Measurements from ENCODE around the gene IQCC.
A peak's percentile ranks its signal among the peaks of the same experiment; 100 is the strongest.

The IQCC gene

DNA sequence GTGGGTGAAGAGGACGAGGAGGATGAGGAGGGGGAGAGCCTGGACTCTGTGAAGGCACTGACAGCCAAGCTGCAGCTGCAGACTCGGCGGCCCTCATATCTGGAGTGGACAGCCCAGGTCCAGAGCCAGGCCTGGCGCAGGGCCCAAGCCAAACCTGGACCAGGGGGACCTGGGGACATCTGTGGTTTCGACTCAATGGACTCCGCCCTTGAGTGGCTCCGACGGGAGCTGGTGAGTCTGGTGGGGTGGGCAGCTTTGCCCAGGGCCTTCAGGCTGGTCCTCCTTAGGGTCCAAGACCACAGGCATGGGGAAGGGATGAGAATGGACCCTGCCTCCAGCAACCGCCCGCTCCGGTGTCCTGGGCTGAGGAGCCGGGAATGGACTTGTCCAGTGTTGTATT, 42.0 kb downstream of the IQCC start:
- H3K27ac ChIP-seq (ENCODE audit: poor library complexity, severe bottlenecking) = peak overlapping the region; percentile 46
- TF ChIP-seq, protein P1, sequence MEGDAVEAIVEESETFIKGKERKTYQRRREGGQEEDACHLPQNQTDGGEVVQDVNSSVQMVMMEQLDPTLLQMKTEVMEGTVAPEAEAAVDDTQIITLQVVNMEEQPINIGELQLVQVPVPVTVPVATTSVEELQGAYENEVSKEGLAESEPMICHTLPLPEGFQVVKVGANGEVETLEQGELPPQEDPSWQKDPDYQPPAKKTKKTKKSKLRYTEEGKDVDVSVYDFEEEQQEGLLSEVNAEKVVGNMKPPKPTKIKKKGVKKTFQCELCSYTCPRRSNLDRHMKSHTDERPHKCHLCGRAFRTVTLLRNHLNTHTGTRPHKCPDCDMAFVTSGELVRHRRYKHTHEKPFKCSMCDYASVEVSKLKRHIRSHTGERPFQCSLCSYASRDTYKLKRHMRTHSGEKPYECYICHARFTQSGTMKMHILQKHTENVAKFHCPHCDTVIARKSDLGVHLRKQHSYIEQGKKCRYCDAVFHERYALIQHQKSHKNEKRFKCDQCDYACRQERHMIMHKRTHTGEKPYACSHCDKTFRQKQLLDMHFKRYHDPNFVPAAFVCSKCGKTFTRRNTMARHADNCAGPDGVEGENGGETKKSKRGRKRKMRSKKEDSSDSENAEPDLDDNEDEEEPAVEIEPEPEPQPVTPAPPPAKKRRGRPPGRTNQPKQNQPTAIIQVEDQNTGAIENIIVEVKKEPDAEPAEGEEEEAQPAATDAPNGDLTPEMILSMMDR (IDR thresholded peaks at IDR 0.05; ENCODE audit: poor library complexity, severe bottlenecking) = no peak
- DNase-seq (ENCODE audit: low spot score) = no peak
- H3K4me1 ChIP-seq (ENCODE audit: insufficient read depth, poor library complexity, severe bottlenecking) = peaks cover 20% of the 10 kb centered on the region
- H3K9me3 ChIP-seq (ENCODE audit: severe bottlenecking) = no peaks in the 10 kb centered on the region
- no peaks in the 10 kb centered on the region for H3K36me3 ChIP-seq (ENCODE audit: low read depth)
- ATAC-seq (ENCODE audit: low read depth) = no peak
- H3K27me3 ChIP-seq (ENCODE audit: insufficient read depth, poor library complexity, severe bottlenecking) = no peaks in the 10 kb centered on the region
- H3K4me3 ChIP-seq (ENCODE audit: severe bottlenecking) = no peak overlapping the region

DNA sequence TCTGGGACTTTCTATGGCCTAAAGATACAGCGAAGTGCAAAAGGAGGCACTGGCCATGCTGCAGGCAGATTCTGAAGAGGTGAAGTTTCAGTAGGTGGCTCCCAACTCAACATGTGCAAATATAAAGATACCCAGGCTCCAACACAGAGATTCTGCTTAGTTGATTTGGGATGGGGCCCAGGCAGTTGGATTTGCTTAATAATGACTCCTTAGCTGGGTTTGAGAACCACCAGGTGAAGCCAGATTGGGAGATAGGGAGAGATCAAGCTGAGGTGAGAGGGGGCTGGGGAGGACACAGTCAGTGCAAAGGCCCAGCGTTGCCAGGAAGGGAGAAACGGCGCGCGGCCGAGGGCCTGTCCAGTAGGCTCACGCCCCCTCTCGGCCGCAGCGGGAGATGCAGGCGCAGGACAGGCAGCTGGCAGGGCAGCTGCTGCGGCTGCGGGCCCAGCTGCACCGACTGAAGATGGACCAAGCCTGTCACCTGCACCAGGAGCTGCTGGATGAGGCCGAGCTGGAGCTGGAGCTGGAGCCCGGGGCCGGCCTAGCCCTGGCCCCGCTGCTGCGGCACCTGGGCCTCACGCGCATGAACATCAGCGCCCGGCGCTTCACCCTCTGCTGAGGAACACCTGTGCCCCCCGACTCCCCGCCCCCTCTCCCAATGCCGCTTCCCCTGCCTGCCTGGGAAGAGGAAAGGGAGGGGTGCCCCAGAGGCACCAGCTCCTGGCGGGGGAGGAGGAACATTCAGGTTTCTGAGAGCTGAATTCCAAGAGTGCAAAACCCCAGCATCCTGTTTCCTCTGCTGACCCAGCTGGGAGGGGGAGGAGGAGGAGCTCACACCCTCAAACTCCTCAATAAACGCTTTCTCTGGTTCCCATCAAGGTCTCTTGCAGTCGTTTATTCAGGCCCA, 42.8 kb downstream of the IQCC start:
- DNase-seq (ENCODE audit: low spot score) (peak; percentile 77), ATAC-seq (ENCODE audit: low read depth) (peak; percentile 53)
- TF ChIP-seq, protein P1 (IDR thresholded peaks at IDR 0.05; ENCODE audit: poor library complexity, severe bottlenecking) = peak; percentile 76

DNA sequence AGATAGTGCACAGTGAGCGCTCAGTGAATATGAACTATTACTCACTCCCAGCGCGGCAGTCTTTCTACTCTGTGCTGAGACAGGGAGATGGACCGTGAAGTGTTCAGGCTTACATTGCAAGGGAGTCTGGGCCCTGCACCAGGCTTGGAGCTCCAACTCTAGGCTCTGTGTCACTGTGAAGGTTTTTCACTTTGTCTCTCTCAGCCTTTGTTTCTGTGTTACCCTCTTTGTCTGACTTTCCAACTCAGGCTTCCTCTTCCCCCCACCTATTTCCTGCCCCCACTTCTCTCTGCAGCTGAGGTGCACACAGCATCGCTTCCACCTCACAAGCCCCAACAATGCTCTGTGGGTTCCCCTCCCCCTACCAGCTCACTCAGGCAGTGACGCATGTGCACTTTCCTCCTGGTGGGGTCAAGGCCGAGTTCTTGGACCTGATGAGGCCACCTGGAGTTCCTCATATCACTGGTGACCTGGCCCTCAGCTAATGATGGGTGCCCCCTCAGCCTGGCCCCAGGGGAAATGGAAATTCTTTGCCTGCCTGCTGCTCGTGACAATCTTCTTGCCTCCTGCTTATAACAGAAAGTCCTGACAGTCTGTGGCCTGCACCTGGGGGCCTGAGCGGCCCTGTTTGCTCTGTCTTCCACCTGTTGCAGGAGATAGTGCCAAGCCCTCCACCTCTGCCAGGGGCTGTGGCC, 44.5 kb downstream of the IQCC start:
- Histone ChIP-seq H3K4me1 (ENCODE audit: insufficient read depth, poor library complexity, severe bottlenecking) (peaks cover 20% of the 10 kb centered on the region), H3K4me3 (ENCODE audit: severe bottlenecking) (no peak overlapping the region), H3K9me3 (ENCODE audit: severe bottlenecking) (no peaks in the 10 kb centered on the region), H3K27me3 (ENCODE audit: insufficient read depth, poor library complexity, severe bottlenecking) (no peaks in the 10 kb centered on the region), H3K36me3 (ENCODE audit: low read depth) (no peaks in the 10 kb centered on the region), H3K27ac (ENCODE audit: poor library complexity, severe bottlenecking) (peak overlapping the region; percentile 46)
- TF ChIP-seq, protein P1 (IDR thresholded peaks at IDR 0.05; ENCODE audit: poor library complexity, severe bottlenecking) = no peak
- DNase-seq (ENCODE audit: low spot score) (peak; percentile 78), ATAC-seq (ENCODE audit: low read depth) (peak; percentile 45; the same call in 2 of the 3 replicates)

More for the DNA sequence above, 42.8 kb downstream of the IQCC start:
- Histone ChIP-seq H3K9me3 (ENCODE audit: severe bottlenecking) (no peaks in the 10 kb centered on the region), H3K27me3 (ENCODE audit: insufficient read depth, poor library complexity, severe bottlenecking) (no peaks in the 10 kb centered on the region), H3K4me3 (ENCODE audit: severe bottlenecking) (no peak overlapping the region), H3K4me1 (ENCODE audit: insufficient read depth, poor library complexity, severe bottlenecking) (peaks cover 20% of the 10 kb centered on the region), H3K27ac (ENCODE audit: poor library complexity, severe bottlenecking) (peak overlapping the region; percentile 46), H3K36me3 (ENCODE audit: low read depth) (no peaks in the 10 kb centered on the region)

DNA sequence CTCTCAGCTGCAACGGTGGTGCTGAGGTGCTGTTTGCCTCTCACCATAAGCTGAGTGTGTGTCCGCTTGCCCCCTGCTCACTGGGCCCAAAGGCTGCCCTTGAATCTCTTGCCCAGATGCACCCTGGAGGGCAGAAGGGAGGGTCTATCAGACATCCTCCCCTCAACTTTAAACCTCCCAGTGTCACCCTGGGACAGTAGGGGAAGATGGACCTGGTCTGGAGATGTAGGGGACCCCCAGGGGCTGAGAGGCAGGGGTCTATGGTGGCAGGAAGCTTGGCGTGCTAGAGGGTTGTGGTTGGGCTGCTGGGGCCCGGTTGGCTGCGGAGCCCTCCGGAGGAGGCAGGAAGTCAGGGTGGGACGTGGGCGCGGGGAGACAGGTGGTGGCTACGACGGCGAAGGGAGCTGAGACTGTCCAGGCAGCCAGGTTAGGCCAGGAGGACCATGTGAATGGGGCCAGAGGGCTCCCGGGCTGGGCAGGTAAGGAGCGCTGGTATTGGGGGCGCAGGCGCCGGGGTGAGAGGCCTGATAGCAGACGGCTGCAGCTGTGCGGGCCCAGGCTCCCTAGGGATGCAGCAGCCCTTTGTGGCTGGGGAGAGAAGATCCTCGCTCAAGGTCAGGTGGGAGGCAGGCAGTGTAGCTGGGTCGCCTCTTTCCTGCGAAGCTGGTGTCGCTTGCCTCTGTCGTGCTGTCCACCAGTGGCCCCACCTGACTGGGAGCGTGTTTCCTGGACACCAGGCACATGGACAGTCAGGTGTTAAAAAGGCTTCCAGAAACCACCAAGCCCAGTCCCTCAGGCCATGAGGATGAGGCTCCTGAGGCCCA, 45.6 kb downstream of the IQCC start, which contains the start of gene LCK:
TSS of gene LCK (plus strand) at position 373 of the 824 bp plus-strand sequence. CDS start 23,065 bp downstream, outside the sequence.
- no peaks in the 10 kb centered on the region for H3K27me3 ChIP-seq (ENCODE audit: insufficient read depth, poor library complexity, severe bottlenecking)
- H3K4me3 ChIP-seq (ENCODE audit: severe bottlenecking) = no peak within 1 kb of the TSS
- H3K27ac ChIP-seq (ENCODE audit: poor library complexity, severe bottlenecking) = peak within 1 kb of the TSS; percentile 46
- TF ChIP-seq, protein P1 (IDR thresholded peaks at IDR 0.05; ENCODE audit: poor library complexity, severe bottlenecking) = no peak
- DNase-seq (ENCODE audit: low spot score) (no peak), ATAC-seq (ENCODE audit: low read depth) (no peak)
- H3K36me3 ChIP-seq (ENCODE audit: low read depth) = no peaks in the 10 kb centered on the region
- no peaks in the 10 kb centered on the region for H3K9me3 ChIP-seq (ENCODE audit: severe bottlenecking)
- H3K4me1 ChIP-seq (ENCODE audit: insufficient read depth, poor library complexity, severe bottlenecking) = peaks cover 20% of the 10 kb centered on the region

All from RWPE2 (cell line).